NCI-H146 treated with DMSO at 0.1 percent for 48 hours (cell line): ENCODE results near the gene SPACA7.
A peak's percentile ranks its signal among the peaks of the same experiment; 100 is the strongest.

Source experiments
- DNase-seq: peaks from one replicate; lab custom pipeline; 2025; ENCODE audit not compliant: unreplicated experiment; lab: John Stamatoyannopoulos, UW

SPACA7 gene, protein sequence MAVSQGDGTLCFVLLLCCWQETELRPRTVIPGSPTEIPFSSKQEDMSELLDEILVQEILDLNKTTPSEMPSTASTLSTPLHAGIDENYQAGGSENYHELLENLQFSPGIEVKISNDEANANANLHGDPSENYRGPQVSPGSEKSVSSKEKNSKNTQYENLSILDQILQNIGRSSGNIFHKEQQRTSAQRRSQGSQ

DNA sequence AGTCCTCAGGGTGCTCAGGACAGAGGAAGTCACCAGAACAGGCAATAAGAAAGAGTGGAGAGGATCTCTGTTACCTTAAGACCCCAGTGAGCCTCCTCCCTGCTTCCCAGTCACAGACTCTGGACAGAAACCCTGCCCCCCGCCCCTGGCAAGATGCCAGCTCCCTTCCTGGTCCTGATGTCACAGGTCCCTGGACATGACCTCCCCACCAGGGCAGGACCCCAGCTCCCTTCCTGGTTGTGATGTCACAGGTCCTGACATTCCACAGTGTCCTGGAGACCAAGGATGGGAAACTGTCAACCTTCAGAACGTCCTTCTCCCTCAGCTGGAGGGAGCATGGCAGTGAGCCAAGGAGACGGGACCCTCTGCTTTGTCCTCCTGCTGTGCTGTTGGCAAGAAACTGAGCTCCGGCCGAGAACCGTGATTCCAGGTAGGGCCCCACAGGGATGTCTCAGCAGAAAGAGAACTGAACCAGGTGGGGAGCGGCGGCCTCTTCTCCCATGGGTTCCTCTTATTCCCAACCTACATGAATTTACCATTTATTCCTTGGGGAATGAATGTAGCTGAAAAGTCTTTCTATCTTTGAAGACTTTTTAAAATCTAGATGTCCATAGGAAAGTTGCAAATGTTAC, at the start of gene SPACA7:
Gene SPACA7, plus strand, starts transcription at position 306 of the 632 bp plus-strand sequence. Its CDS starts 31 bp downstream, at position 337.
- DNase-seq = no peak

DNA sequence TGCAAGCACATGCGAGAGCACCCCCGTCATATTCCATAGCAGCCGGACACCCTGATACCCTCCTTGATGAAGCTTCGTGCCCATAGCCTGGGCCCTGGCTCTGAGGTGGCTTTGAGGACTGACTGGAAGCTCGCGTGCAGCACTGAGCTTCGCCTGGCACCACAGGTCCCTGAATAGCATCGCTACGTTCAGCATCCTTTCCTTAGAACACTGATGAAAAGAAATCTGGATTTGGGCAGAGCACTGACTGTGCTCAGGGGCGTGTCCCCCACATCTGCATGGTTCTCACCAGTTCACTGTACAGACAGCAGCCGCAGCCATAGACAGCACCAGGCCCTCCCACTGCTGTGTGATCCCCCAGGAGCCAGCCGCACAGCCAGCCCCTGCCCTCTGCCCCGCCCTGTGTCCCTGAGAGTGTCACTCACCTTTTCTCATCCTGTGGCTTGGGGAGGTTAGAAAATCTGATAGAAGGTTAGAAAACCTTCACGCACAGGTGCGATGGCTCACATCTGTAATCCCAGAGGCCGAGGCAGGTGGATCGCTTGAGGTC, 49.3 kb upstream of the SPACA7 start:
- no peak for DNase-seq

DNA sequence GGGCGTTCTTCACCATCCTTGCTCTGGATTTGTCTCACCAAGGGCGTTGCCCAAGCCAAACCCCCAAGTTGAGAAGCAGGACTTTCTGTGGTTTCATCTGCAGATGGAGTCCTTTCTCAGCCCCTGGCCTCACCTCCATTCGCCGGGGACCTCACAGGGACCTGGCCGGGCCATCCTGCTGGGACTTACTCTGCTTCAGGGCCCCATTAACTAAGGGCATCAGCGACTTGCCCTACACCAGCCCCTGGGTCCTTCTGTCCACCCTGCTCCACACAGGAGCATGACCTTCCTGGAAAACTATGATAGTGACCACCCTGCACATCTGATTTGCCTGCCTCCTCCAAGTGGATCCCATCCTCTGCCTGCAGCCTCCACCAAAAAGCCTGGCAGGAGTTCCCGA, 47.2 kb upstream of the SPACA7 start:
- DNase-seq = no peak

DNA sequence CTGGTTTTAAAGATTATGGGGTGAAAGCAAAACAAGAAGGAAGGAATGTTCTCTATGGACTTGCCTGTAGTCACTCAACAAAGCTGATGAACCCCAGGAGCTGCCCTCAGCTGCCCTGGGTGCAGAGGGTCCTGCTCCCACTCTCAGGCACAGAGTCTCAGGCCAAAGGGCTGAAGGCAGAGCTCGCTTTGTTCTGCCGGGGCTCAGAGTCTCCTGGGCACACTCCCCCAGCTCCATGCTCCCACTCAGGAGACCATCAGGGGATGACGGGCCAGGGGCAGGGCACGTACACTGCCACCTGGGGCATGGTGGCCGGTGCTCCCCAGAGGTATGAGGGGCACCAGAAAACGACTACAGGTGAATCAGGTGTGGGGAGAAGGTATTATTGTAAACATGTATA, 46.8 kb upstream of the SPACA7 start:
- DNase-seq = no peak

DNA sequence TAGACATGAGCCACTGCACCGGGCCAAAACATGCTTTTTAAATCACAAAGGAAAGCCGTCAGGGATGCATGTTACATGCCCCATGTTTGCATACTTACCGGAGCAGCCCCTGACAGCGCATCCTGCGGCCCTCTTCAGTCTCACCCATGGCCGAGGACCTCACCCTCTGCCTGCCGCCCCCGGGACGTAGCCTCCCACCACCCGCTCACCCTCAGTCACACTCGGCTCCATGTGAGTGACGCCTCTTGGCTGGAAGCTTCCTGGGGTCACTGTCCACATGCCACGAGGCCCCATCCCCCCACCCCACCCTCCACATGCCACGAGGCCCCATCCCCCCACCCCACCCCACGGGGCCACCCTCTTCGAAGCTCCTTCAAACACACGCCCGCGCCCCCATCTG, 46.1 kb upstream of the SPACA7 start:
- no peak for DNase-seq

DNA sequence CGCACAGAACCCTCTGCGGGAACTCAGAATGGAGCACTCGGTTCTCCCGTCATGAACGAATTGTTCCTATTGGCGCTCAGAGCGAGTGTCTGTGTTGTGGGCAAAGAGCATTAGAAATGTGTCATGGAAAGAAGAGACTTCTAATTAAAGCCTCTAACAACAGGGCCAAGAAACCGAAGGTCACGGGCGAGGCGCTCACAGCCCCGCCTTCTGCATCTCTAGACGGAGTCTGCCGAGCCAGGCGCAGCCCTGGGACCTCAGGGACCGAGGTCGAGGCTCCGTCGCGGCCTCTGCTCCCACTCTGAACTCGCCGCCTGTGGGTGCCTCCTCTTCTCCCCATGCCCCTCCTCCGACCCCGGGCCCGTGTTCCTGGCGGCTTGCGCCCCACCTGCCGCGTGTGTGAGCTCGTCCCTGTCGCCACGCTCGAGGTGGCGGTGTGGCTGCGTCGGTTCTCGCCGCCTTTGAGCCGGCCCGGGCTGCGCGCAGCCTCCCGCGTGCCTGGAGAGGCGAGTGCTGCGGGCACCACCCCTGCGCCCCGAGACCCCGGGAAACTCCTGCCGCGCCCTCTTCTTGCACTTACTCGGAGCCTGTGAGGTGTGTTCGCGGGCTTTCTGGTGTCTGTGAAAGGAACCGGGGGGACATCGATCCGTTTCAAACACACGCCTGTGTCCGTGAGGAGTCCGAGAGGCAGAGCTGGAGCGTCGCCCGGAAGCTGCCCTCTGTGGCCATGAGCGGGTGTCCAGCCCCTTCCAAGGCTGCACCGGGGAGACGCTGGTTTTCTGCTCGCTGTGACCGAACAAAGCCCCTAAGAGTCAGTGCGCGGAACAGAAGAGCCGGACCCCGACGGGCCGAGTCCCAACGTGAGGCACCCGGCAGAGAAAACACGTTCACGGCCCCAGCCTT, 45.4 kb upstream of the SPACA7 start:
- no peak for DNase-seq

DNA sequence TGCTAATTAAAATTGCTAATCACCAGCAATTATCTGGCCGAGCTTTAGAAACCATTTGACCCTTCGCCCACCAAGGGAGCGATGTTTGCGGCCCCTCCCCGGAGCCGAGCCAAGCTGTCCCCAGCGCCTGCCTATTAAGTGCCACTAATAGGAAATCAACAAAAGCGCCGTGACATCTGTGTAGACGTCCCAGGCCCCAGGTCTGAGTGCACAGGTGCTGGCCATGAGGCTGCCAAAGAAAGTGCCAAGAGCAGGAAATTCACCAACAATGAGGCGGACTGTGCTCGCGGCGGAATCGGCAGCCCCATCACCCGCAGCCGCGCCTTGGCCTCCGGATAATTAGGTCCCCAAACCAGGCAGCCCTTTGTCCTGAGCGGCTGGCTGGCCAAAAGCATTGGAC, 44.5 kb upstream of the SPACA7 start:
- peak; percentile 54 for DNase-seq

DNA sequence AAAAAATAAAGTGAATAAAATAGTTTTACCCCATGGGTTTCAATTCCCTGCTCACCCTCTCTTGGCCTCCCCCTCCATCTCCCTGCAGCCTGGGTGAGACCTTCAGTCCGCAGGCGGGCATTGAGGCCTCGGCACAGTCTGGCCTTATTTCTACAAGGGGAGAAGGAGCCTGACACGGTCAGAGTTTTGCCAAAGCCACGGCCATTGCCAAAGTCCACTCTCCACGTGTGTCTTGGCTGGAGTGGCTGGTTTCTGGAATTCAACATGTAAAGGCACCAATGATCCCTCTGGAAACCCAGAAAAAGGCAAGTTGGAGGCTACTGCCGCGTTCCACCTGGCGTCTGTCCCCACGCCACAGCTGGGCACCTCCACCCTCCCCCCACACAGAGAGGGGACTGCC, 43.4 kb upstream of the SPACA7 start:
- DNase-seq = no peak

DNA sequence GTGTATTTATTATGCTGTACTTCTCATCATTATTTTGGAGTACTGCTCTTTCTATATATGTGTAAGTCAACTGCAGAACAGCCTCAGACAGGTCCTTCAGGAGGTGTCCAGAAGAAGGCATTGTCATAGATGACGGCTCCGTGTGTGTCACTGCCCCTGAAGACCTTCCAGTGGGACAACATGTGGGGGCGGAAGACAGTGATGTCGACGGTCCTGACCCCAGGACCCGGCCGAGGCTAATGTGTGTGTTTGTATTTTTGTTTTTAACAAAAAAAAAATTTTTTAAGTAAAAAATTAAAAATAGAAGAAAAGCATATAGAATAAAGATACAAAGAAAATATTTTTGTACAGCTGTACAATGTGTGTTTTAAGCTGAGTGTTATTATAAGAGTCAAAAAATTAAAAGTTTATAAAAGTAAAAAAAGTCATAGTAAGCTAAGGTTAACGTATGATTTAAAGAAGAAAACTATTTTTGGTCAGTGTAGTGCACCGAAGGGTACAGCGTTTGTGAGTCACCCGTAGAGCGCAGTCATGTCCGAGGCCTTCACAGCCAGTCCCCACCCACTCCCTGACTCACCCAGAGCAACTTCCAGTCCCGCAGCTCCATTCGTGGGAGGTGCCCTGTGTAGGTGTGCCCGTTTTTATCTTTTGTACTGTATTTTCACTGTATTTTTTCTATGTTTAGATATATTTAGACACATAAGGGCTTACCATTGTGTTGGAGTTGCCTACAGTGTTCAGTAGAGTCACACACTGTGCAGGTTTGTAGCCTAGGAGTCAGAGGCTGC, 42.2 kb upstream of the SPACA7 start:
- no peak for DNase-seq

DNA sequence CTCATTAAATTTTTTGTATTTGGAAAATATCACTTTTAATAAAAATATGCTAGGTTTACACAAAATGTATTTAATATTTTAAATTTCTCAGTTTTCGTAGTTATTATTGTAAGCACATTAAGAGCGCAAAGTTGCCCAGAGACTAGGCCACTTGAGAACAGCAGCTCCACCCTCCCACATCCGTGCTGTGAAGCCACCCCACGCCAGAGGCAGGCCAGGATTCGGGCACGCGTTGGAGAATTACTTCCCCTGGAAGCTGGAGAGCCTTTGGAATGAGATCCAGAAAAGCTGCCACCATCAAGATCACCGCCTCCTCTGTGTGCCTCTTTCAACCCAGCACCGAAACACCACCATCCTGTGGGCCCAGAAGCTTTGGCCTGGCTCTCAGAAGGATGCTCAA, 41.0 kb upstream of the SPACA7 start:
- DNase-seq = no peak

DNA sequence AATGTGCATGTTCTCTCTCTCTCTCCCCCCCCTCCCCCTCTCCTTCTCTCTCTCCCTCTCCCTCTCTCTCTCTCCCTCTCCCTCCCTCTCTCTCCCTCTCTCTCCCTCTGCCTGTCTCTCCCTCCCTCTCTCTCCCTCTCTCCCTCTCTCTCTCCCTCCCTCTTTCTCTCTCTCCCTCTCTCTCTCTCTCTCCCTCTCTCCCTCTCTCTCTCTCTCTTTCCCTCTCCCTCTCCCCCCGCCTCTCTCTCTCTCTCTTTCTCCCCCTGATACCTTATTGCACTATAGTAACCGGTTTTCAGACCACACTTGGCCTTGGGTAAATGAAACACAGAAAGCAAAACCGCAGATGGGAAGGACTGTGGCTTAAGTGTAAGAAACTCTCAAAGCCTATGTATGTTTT, 34.7 kb upstream of the SPACA7 start:
- no peak for DNase-seq

DNA sequence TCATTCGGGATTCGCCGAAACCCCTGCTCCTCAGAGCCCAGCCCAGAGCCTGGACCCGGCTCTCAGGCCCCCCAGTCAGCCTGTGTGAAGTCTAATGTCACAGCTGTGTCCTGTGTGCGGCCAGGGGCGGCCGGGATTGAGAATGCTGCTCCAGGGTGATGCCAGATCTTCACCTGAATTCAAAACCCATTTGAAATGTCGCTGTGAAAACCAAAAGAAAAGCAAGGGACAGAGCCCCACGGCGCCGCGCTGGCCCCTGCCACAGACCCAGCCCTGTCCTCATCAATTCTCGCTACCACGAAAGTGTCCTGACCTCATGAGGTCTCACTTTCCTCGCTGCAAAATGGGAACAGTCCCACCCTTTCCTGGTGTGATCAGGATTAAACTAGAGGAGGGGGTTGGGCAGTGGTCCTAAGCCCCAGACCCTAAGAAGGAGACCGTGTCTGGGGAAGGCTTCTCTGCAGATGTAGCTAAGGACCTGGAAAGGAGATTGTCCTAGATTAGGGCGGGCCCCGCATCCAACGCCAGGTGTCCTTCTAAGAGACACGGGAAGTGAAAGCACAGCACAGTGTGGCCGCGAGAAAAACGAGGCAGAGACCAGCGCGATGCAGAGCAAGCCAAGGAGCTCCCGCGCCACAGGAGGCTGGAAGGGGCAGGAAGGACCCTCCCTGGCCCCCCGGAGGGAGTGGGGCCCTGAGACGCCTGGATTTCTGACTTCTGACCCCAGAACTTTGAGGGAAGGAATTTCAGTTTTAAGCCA, 34.0 kb upstream of the SPACA7 start:
- no peak for DNase-seq

DNA sequence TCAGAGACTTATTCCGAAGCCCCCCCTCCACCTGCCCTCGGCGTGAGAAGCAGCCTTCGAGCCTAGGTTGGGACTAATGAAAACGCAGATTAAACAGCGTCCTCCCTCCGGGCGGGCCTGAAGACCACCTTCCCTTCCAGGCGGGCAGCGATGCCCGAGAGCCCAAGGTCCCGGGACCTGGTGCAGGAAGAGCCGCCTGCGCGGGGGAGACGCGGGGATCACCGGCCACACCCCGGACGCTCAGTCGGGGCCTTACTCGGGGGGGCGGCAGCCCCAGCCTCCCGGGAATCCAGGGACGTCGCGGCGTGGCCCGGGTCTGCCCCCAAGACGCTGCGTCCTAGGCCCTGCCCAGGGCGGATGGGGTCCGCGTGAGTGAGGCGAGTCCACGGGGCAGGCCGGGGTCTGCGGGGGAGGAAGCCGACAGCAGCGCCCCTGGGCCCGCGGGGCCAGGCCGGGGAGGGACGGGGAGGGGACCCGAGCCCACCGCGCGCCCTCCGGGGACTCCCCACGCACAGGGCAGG, 33.3 kb upstream of the SPACA7 start:
- no peak for DNase-seq

DNA sequence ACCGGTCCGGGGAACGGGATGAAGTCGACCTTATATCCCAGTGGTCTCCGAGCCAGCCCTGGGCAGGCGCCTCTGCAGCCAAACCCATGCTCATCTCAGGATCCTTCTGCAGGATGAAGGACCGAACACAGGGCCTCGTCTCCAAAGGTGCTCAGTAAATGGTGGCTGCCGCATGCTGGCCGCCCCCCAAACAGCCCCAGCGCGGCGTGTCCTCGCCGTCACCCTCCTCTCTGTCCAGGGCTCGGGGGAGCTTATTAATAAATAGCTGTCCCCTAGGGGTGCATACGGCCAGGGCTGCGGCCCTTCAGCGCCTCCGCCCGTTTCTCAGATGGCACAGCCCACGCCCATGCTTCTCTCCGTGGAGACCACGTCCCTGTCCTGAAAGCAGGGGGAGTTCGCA, 32.6 kb upstream of the SPACA7 start:
- no peak for DNase-seq

DNA sequence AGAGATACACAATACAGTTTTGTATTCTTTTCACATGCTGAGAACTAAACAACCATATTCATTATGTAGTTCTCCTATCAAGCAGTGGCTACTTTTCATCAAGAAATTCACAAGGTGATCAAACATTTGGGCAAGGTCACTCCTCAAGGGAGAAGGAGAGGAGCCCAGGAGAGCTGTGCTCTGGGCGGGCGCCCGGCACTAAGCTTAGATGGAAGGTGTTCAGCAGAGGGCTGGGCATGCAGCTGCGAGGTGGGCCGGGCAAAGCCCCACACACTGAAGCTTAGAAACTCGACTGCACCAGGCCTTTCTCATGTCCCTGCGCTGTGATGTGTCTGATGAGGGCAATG, 30.4 kb upstream of the SPACA7 start:
- DNase-seq = no peak

DNA sequence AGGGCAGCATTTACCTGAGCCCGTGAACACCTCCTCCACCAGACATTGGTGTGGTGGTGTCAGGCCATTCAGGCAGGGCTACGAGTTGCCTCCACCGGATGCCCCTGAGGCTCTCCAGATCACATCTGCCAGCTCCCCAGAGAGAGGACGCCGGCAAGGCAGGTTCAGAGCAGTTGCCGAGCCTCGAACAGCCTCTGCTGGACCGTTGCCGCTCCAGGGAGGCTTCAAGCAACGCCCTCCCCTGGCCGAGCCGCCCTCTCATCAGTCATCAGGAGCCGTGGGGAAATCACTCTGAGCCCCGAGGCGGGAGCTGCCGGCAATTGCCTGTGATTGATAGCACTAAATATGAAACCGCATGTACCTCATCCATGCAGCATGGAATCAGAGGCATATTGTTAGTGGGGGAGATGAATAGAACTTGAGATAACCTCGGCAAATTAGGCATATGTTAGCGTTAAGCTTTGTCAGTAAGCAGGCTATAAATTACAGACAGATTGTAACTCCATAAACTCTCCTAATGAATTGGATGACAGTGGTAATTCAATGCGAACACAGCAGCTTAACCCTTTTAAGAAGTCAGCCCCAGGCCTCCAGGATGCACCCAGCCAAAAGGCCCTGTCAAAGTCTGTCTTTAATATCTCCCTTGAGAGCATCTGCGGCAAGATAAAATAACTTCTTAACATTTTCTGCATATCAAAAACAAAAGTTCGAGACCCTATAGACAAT, 29.8 kb upstream of the SPACA7 start:
- DNase-seq = peak; percentile 57

DNA sequence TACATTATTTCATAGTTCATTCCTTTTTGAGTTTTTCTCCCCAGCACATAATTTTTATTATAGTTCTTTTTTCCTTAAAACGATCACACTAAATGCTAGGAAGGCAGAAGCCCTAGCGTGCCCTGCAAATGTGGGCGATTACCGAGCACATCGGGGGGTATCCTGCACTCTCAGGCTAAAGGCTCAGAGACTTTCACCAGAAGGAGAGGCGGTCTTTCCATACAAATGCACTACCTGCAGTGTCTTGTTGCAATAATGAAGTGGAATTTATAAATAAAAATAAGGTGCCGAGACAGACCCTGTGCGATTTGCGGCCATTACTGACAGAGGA, 29.3 kb upstream of the SPACA7 start:
- DNase-seq = no peak

DNA sequence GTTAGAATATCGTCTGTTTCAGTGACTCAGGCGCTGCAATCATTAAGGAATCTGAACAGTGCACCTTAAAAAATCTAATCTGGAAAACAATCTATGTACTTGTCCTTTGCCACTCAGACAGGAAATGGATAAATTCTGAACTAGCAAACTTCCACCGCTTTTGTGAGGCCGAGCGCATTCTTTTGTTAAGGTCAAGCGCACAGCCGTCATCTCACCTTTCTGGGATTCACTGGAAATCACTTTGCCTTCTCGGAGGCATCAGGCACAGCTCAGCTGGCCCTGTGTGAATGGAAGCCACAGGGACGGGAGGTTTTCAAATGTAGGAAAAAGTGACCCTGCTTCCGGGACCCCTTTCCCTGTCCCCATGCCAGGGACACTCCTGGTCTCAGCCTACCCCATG, 28.2 kb upstream of the SPACA7 start:
- no peak for DNase-seq

DNA sequence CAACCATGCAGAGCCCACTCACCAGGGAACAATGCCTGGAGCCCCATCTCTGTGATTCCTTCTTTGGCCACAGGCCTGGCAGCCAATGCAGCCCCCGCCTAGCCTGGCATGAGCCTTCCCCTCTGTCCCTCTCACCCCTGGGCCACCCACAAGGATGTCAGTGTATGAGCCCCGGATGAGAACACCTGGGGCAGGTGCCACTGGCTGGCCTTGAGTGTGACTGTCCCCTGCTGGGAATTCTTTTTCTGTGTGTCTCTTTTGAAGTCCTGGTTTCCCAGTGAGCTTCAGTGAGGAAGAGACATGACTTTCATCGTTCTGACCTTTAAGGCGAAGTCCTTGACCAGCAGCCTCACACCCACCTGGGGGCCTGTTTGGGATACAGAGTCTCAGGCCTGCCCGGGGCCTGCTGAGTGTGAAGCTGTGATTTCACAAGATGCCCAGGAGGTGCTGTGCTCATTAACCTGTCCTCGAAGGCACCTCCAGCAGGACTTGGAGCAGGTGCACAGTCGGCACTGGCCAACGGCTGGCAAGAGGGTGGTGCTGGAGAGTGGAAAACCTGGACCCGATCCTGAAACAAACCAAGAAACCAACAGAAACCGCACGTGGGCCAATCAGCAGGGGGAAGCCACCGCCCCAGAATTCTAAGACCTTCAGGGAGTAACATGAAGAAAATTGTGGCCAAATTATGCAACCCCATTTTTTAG, 27.4 kb upstream of the SPACA7 start:
- no peak for DNase-seq
